ENCODE measurements around the gene RPH3AL. TPM values are rescaled to one million over a fixed set of nuclear protein-coding genes. Genes with fewer than 3 reads are reported as not detected.
A peak's percentile ranks its signal among the peaks of the same experiment; 100 is the strongest.
"Not testable (repeated sequence)": the region's sequence is repeated elsewhere in the genome, so short reads cannot be mapped to it uniquely, and the experiment has no call there.

RPH3AL gene
- total RNA-seq, 1 donor from 2014 or later = 22.3 TPM

DNA sequence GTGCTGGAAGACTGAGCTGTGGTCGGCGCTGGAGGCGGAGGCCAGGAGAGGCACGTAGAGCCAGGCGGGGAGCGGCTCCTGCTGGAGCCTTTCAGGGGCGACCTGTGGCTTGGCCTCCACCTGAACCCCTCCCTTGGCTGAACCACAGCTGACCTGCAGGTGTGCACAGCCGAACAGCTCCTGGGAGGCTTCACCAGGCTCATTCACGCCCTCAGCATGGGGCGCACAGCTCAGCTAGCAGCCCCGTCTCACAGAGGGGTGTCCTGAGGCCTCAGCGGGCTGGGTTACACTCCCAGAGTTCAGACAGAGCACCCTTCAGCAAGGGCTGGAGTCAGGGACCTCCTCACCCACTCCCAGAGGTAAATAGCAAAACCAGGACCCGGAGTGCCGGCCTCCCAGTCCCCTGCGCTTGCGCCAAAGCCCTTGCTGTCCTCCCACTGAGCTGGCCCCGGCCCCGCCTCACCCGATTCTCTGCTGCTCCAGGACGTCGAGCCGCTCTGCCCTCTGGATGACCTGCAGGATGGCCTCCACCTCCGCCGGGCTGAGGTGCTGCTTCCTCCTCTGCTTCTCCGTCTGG is 31.7 kb downstream of the RPH3AL start:
- Mint-ChIP-seq H3K9me3 (ENCODE audit: unreplicated experiment) (peaks cover 20% of the 10 kb centered on the region), H3K4me1 (ENCODE audit: low read depth, unreplicated experiment) (peaks cover 20% of the 10 kb centered on the region), H3K4me3 (ENCODE audit: unreplicated experiment) (no peak overlapping the region), H3K36me3 (ENCODE audit: unreplicated experiment) (peaks cover 27% of the 10 kb centered on the region), H3K27ac (ENCODE audit: unreplicated experiment) (peak overlapping the region; percentile 22), H3K27me3 (ENCODE audit: unreplicated experiment) (peaks cover 12% of the 10 kb centered on the region)
- TF ChIP-seq, protein P1, sequence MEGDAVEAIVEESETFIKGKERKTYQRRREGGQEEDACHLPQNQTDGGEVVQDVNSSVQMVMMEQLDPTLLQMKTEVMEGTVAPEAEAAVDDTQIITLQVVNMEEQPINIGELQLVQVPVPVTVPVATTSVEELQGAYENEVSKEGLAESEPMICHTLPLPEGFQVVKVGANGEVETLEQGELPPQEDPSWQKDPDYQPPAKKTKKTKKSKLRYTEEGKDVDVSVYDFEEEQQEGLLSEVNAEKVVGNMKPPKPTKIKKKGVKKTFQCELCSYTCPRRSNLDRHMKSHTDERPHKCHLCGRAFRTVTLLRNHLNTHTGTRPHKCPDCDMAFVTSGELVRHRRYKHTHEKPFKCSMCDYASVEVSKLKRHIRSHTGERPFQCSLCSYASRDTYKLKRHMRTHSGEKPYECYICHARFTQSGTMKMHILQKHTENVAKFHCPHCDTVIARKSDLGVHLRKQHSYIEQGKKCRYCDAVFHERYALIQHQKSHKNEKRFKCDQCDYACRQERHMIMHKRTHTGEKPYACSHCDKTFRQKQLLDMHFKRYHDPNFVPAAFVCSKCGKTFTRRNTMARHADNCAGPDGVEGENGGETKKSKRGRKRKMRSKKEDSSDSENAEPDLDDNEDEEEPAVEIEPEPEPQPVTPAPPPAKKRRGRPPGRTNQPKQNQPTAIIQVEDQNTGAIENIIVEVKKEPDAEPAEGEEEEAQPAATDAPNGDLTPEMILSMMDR (IDR thresholded peaks at IDR 0.05; ENCODE audit: partially characterized antibody, unreplicated experiment) = no peak
- peak; percentile 49 for DNase-seq

DNA sequence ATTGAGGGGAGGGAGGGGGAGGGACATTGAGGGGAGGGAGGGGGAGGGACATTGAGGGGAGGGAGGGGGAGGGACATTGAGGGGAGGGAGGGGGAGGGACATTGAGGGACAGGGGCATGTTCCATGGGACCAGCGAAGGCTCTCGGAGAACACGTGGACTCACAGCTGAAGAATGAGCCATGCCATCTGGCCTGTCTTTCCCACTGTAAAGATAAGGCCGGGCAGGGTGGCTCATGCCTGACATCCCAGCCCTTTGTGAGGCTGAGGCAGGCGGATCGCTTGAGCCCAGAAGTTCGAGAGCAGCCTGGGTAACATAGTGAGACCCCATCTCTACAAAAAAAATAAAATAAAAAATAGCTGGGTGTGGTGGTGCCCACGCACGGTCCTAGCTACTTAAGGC is 32.5 kb downstream of the RPH3AL start:
- no peak overlapping the region for H3K4me3 Mint-ChIP-seq (ENCODE audit: unreplicated experiment)

DNA sequence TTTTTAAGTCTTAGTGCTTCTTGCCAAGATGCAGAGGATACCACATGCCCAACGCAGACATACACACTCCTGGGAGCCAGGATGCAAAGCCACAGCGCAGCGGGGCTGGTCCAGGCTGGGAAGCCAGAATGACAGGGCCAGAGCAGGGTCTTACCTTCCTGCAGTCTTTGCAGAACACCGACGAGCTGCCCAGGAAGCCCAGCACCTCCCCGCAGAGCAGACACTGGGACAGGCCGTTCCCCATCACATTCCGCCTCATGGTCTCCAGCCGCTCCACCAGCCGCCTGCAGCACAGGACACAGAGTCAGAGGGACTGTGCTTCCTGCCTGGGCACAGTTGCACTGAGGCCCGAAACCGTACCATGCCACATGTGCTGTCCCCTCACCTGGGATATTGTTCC is 33.3 kb downstream of the RPH3AL start:
- peaks cover 28% of the 10 kb centered on the region for H3K9me3 Mint-ChIP-seq (ENCODE audit: unreplicated experiment)
- peaks cover 18% of the 10 kb centered on the region for H3K27me3 Mint-ChIP-seq (ENCODE audit: unreplicated experiment)
- peaks cover 20% of the 10 kb centered on the region for H3K4me1 Mint-ChIP-seq (ENCODE audit: low read depth, unreplicated experiment)
- H3K27ac Mint-ChIP-seq (ENCODE audit: unreplicated experiment) = no peak overlapping the region
- TF ChIP-seq, protein P1 (IDR thresholded peaks at IDR 0.05; ENCODE audit: partially characterized antibody, unreplicated experiment) = no peak
- no peak for DNase-seq
- no peak overlapping the region for H3K4me3 Mint-ChIP-seq (ENCODE audit: unreplicated experiment)
- peaks cover 39% of the 10 kb centered on the region for H3K36me3 Mint-ChIP-seq (ENCODE audit: unreplicated experiment)

More for the DNA sequence above, 32.5 kb downstream of the RPH3AL start:
- no peak overlapping the region for H3K27ac Mint-ChIP-seq (ENCODE audit: unreplicated experiment)
- TF ChIP-seq, protein P1 (IDR thresholded peaks at IDR 0.05; ENCODE audit: partially characterized antibody, unreplicated experiment) = no peak
- DNase-seq = peak; percentile 25
- H3K27me3 Mint-ChIP-seq (ENCODE audit: unreplicated experiment) = peaks cover 18% of the 10 kb centered on the region
- H3K36me3 Mint-ChIP-seq (ENCODE audit: unreplicated experiment) = peaks cover 34% of the 10 kb centered on the region
- peaks cover 24% of the 10 kb centered on the region for H3K9me3 Mint-ChIP-seq (ENCODE audit: unreplicated experiment)
- peaks cover 20% of the 10 kb centered on the region for H3K4me1 Mint-ChIP-seq (ENCODE audit: low read depth, unreplicated experiment)

DNA sequence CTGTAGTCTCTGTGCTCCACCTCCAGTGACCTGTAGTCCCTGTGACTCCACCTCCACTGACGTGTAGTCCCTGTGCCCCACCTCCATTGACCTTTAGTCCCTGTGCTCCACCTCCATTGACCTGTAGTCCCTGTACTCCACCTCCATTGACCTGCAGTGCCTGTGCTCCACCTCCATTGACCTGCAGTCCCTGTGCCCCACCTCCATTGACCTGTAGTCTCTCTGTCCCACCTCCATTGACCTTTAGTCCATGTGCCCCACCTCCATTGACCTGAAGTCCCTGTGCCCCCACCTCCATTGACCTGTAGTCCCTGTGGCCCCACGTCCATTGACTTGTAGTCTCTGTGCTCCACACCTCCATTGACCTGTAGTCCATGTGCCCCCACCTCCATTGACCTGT is 35.5 kb downstream of the RPH3AL start:
- Mint-ChIP-seq H3K9me3 (ENCODE audit: unreplicated experiment) (peaks cover 29% of the 10 kb centered on the region), H3K36me3 (ENCODE audit: unreplicated experiment) (peaks cover 40% of the 10 kb centered on the region), H3K27me3 (ENCODE audit: unreplicated experiment) (peaks cover 18% of the 10 kb centered on the region), H3K27ac (ENCODE audit: unreplicated experiment) (peak overlapping the region; percentile 22), H3K4me1 (ENCODE audit: low read depth, unreplicated experiment) (peaks cover 11% of the 10 kb centered on the region)
- DNase-seq; H3K4me3 Mint-ChIP-seq (ENCODE audit: unreplicated experiment): not testable (repeated sequence)

DNA sequence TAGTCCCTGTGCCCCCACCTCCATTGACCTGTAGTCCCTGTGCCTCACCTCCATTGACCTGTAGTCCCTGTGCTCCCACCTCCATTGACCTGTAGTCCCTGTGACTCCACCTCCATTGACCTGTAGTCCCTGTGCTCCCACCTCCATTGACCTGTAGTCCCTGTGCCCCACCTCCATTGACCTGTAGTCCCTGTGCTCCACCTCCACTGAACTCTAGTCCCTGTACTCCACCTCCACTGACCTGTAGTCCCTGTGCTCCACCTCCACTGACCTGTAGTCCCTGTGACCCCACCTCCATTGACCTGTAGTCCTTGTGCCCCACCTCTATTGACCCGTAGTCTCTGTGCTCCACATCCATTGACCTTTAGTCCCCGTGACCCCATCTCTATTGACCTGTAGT is 37.2 kb downstream of the RPH3AL start:
- Mint-ChIP-seq H3K36me3 (ENCODE audit: unreplicated experiment) (peaks cover 40% of the 10 kb centered on the region), H3K27me3 (ENCODE audit: unreplicated experiment) (peaks cover 16% of the 10 kb centered on the region), H3K9me3 (ENCODE audit: unreplicated experiment) (peaks cover 24% of the 10 kb centered on the region)
- not testable (repeated sequence) for H3K4me3 Mint-ChIP-seq (ENCODE audit: unreplicated experiment); H3K4me1 Mint-ChIP-seq (ENCODE audit: low read depth, unreplicated experiment); DNase-seq; H3K27ac Mint-ChIP-seq (ENCODE audit: unreplicated experiment)

DNA sequence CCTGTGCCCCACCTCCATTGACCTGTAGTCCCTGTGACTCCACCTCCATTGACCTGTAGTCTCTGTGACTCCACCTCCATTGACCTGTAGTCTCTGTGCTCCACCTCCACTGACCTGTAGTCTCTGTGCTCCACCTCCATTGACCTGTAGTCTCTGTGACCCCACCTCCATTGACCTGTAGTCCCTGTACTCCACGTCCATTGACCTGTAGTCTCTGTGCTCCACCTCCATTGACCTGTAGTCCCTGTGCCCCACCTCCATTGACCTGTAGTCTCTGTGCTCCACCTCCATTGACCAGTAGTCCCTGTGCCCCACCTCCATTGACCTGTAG is 38.0 kb downstream of the RPH3AL start:
- Mint-ChIP-seq H3K36me3 (ENCODE audit: unreplicated experiment) (peaks cover 40% of the 10 kb centered on the region), H3K27me3 (ENCODE audit: unreplicated experiment) (peaks cover 16% of the 10 kb centered on the region), H3K9me3 (ENCODE audit: unreplicated experiment) (peaks cover 23% of the 10 kb centered on the region)
- H3K4me3 Mint-ChIP-seq (ENCODE audit: unreplicated experiment); H3K4me1 Mint-ChIP-seq (ENCODE audit: low read depth, unreplicated experiment); DNase-seq; H3K27ac Mint-ChIP-seq (ENCODE audit: unreplicated experiment): not testable (repeated sequence)
